GM23338 (cell line): ENCODE results near the gene ZFY. TPM values are rescaled to one million over a fixed set of nuclear protein-coding genes. Genes with fewer than 3 reads are reported as not detected.
A peak's percentile ranks its signal among the peaks of the same experiment; 100 is the strongest.
"Not testable (repeated sequence)": the region's sequence is repeated elsewhere in the genome, so short reads cannot be mapped to it uniquely, and the experiment has no call there.

Experiments used
- ATAC-seq: fragments of 200-7000 bp; cut with Tn5 transposase; 3 replicates; pipeline ENCODE4 v1.9.1; 2020
- DNase-seq: peaks from one replicate; pipeline ENCODE4 v3.0.0-alpha.2; 2015; ENCODE audit warnings: low spot score
- H2AFZ ChIP-seq: fragments of 200-600 bp; sonication (generic); 2 replicates; pipeline ENCODE4 v1.8.0; 2016; ENCODE audit warnings: antibody characterized with exemption, mild to moderate bottlenecking, moderate library complexity
- H3F3A ChIP-seq: fragments of 200-600 bp; sonication (generic); replicated peaks from 2 replicates; pipeline ENCODE4 v1.8.0; 2017; ENCODE audit warnings: antibody characterized with exemption, mixed run types, low read depth
- H3K27ac ChIP-seq: fragments of 200-600 bp; sonication (generic); 2 replicates; pipeline ENCODE4 v1.6.1; 2016; ENCODE audit warnings: low read depth
- H3K27me3 ChIP-seq: fragments of 200-600 bp; sonication (generic); 2 replicates; pipeline ENCODE4 v1.8.0; 2016; ENCODE audit warnings: mild to moderate bottlenecking, mixed run types, moderate library complexity; ENCODE audit not compliant: insufficient read depth
- H3K36me3 ChIP-seq: fragments of 200-600 bp; sonication (generic); 2 replicates; pipeline ENCODE4 v1.8.0; 2016; ENCODE audit warnings: mild to moderate bottlenecking; ENCODE audit not compliant: insufficient read depth
- H3K4me1 ChIP-seq: fragments of 200-600 bp; sonication (generic); 2 replicates; pipeline ENCODE4 v1.8.0; 2016; ENCODE audit warnings: mild to moderate bottlenecking, moderate library complexity; ENCODE audit not compliant: insufficient read depth
- H3K4me2 ChIP-seq: fragments of 200-600 bp; sonication (generic); 2 replicates; pipeline ENCODE4 v1.7.1; 2017; ENCODE audit warnings: mixed run types
- H3K4me3 ChIP-seq: fragments of 200-600 bp; sonication (generic); 2 replicates; pipeline ENCODE4 v1.6.1; 2016; ENCODE audit warnings: mixed run types
- H3K79me2 ChIP-seq: fragments of 200-600 bp; sonication (generic); replicated peaks from 2 replicates; pipeline ENCODE4 v1.8.0; 2017; ENCODE audit warnings: mild to moderate bottlenecking; ENCODE audit not compliant: insufficient read depth
- H3K9me2 ChIP-seq: fragments of 200-600 bp; sonication (generic); 2 replicates; pipeline ENCODE4 v1.8.0; 2017; ENCODE audit not compliant: insufficient read depth
- H4K20me1 ChIP-seq: fragments of 200-600 bp; sonication (generic); replicated peaks from 2 replicates; pipeline ENCODE4 v1.8.0; 2017; ENCODE audit warnings: mild to moderate bottlenecking; ENCODE audit not compliant: insufficient read depth
- H3K27ac Mint-ChIP-seq: 2 replicates; pipeline ENCODE4 v1.8.0; 2020; ENCODE audit warnings: inconsistent platforms, mild to moderate bottlenecking, moderate library complexity, mixed read lengths
- H3K27me3 Mint-ChIP-seq: 3 replicates; pipeline ENCODE4 v1.8.0; 2022; ENCODE audit warnings: low read depth, mild to moderate bottlenecking, moderate library complexity, mixed read lengths, inconsistent platforms; ENCODE audit not compliant: insufficient read depth, poor library complexity
- H3K36me3 Mint-ChIP-seq: 3 replicates; pipeline ENCODE4 v1.8.0; 2021; ENCODE audit warnings: low read depth, mild to moderate bottlenecking, inconsistent platforms, moderate library complexity, mixed read lengths
- H3K4me1 Mint-ChIP-seq: 3 replicates; pipeline ENCODE4 v1.8.0; 2020; ENCODE audit warnings: mild to moderate bottlenecking, inconsistent platforms, mixed read lengths
- H3K4me3 Mint-ChIP-seq: 3 replicates; pipeline ENCODE4 v1.8.0; 2021; ENCODE audit warnings: moderate library complexity, mild to moderate bottlenecking, inconsistent platforms, mixed read lengths
- H3K9me3 Mint-ChIP-seq: 3 replicates; pipeline ENCODE4 v1.8.0; 2020; ENCODE audit warnings: moderate library complexity, mild to moderate bottlenecking, inconsistent platforms, mixed read lengths
- CREB1 ChIP-seq: fragments of 250-450 bp; sonication (Bioruptor Pico); IDR thresholded peaks from 2 replicates; pipeline ENCODE4 v1.5.0; 2020; ENCODE audit warnings: low read depth, mild to moderate bottlenecking, moderate library complexity
- EZH2 ChIP-seq: fragments of 200-600 bp; sonication (generic); IDR thresholded peaks from one replicate; pipeline ENCODE4 v1.8.0; 2017; ENCODE audit warnings: antibody characterized with exemption, mild to moderate bottlenecking, low read depth; ENCODE audit not compliant: unreplicated experiment
- EZH2phosphoT487 ChIP-seq: fragments of 200-600 bp; sonication (generic); IDR thresholded peaks from one replicate; pipeline ENCODE4 v1.8.1; 2018; ENCODE audit warnings: antibody characterized with exemption; ENCODE audit not compliant: unreplicated experiment
- JUNB ChIP-seq: IDR thresholded peaks from one replicate; pipeline ENCODE4 v1.6.1; 2016; ENCODE audit warnings: antibody characterized with exemption; ENCODE audit not compliant: unreplicated experiment
- NANOG ChIP-seq: IDR thresholded peaks from 2 replicates; pipeline ENCODE4 v1.6.1; 2016; ENCODE audit warnings: antibody characterized with exemption, borderline replicate concordance
- POLR2AphosphoS5 ChIP-seq: IDR thresholded peaks from 2 replicates; pipeline ENCODE4 v1.6.1; 2016; ENCODE audit warnings: antibody characterized with exemption, low read depth
- ZNF114 ChIP-seq: fragments of 250-450 bp; sonication (Bioruptor Pico); IDR thresholded peaks from 2 replicates; pipeline ENCODE4 v1.5.0; 2020; ENCODE audit warnings: mild to moderate bottlenecking, moderate library complexity
- ZNF331 ChIP-seq: fragments of 250-450 bp; sonication (Bioruptor Pico); IDR thresholded peaks from 2 replicates; pipeline ENCODE4 v1.5.0; 2020; ENCODE audit warnings: low read depth, mild to moderate bottlenecking, moderate library complexity
- polyA plus RNA-seq: library from polyadenylated mRNA; unstranded; fragments of >200 nt; fragmentation: Nextera tagmentation; extraction: Ambion mirVana; gene quantifications from 2 replicates; pipeline ENCODE4 v1.2.1, GENCODE V29; 2016
- total RNA-seq: library from RNA; depleted of rRNA; stranded (reverse); fragments of >200 nt; shearing (Covaris generic); gene quantifications from 2 replicates; pipeline ENCODE4 v1.2.3, GENCODE V29; 2014
- TF ChIP-seq, protein P1 (sequence below), 2 experiments: fragments of 200-600 bp in 1 of 2; sonication (generic) in 1 of 2; conservative IDR thresholded peaks; 2 replicates each; pipeline versions ENCODE4 v1.5.1 to v1.6.1; 2016 to 2017; ENCODE audit warnings: antibody characterized with exemption in 2 of 2, low read depth in 2 of 2, mild to moderate bottlenecking in 2 of 2, moderate library complexity in 1 of 2
- TF ChIP-seq, protein P2 (sequence below): IDR thresholded peaks from one replicate; pipeline ENCODE4 v1.6.1; 2018; ENCODE audit warnings: antibody characterized with exemption; ENCODE audit not compliant: unreplicated experiment
- TF ChIP-seq, protein P3 (sequence below): IDR thresholded peaks from 2 replicates; pipeline ENCODE4 v1.6.1; 2016; ENCODE audit warnings: antibody characterized with exemption

Gene ZFY
- total and polyA plus RNA-seq, 2 experiments from 2014 or later: 4.5 to 9.4 TPM

DNA sequence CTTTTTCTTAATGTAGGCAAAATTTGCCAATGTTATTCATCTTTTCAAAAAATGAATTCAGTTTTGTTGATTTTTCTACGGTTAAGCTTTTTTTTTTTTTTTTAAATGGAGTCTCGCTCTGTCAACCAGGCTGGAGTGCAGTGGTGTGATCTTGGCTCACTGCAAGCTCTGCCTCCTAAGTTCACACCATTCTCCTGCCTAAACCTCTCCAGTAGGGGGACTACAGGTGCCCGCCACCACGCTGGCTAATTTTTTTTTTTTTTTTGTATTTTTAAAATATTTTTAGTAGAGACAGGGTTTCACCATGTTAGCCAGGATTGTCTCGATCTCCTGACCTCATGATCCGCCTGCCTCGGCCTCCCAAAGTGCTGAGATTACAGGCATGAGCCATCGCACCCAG, 52.0 kb downstream of the ZFY start:
- not testable (repeated sequence) for H3K36me3 Mint-ChIP-seq, H3K27ac ChIP-seq, H3K4me2 ChIP-seq, H3K4me1 ChIP-seq, H4K20me1 ChIP-seq, H3K36me3 ChIP-seq, H3K9me3 Mint-ChIP-seq, H3K27ac Mint-ChIP-seq, H3F3A ChIP-seq, H3K4me3 Mint-ChIP-seq, H3K9me2 ChIP-seq, ATAC-seq, H3K4me3 ChIP-seq, H3K27me3 Mint-ChIP-seq, H2AFZ ChIP-seq, H3K4me1 Mint-ChIP-seq, H3K79me2 ChIP-seq, H3K27me3 ChIP-seq
- DNase-seq: peak; percentile 5
- TF ChIP-seq, protein P1, sequence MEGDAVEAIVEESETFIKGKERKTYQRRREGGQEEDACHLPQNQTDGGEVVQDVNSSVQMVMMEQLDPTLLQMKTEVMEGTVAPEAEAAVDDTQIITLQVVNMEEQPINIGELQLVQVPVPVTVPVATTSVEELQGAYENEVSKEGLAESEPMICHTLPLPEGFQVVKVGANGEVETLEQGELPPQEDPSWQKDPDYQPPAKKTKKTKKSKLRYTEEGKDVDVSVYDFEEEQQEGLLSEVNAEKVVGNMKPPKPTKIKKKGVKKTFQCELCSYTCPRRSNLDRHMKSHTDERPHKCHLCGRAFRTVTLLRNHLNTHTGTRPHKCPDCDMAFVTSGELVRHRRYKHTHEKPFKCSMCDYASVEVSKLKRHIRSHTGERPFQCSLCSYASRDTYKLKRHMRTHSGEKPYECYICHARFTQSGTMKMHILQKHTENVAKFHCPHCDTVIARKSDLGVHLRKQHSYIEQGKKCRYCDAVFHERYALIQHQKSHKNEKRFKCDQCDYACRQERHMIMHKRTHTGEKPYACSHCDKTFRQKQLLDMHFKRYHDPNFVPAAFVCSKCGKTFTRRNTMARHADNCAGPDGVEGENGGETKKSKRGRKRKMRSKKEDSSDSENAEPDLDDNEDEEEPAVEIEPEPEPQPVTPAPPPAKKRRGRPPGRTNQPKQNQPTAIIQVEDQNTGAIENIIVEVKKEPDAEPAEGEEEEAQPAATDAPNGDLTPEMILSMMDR (conservative IDR thresholded peaks at IDR 0.05; ENCODE audit: low read depth in 2 of 2): peak in 1 of 2 experiments; percentile 26; a peak in 2 of 4 replicates

DNA sequence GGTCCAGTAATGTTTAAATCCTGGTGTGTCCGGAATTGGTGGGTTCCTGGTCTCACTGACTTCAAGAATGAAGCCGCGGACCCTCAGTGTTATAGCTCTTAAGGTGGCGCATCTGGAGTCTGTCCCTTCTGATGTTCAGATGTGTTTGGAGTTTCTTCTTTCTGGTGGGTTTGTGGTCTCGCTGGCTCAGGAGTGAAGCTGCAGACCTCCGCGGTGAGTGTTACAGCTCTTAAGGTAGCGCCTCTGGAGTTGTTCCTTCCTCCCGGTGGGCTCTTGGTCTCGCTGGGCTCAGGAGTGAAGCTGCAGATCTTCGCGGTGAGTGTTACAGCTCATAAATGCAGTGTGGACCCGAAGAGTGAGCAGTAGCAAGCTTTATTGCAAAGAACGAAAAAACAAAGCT, 62.2 kb downstream of the ZFY start:
- not testable (repeated sequence) for H2AFZ ChIP-seq, H3K27ac Mint-ChIP-seq, H3K4me3 ChIP-seq, H3K79me2 ChIP-seq, H3K4me1 ChIP-seq, H3K27me3 Mint-ChIP-seq, DNase-seq, H3K9me2 ChIP-seq, H3K36me3 Mint-ChIP-seq, H3F3A ChIP-seq, H3K27ac ChIP-seq, H3K27me3 ChIP-seq, H3K9me3 Mint-ChIP-seq, H3K4me3 Mint-ChIP-seq, H4K20me1 ChIP-seq, H3K36me3 ChIP-seq, ATAC-seq, H3K4me1 Mint-ChIP-seq, H3K4me2 ChIP-seq

DNA sequence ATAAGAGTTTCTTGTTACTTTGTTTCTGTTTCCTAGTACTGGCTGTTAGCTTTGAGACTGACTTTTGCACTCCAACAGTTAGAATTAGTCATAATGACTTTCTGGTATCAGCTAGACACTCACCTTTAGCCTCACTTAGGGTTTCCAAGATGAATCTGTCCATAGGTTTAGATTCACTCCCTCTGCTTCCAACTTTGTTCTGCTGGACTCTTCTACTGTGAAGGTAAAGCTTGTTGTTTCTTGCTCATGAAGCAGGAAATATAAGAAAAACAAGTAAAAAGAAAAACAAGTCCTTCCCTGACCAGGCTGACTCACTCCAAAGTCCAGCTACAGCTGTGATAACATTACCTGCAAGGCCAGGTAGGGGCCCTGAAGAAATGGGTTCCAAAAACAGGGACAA, 67.0 kb downstream of the ZFY start:
- no peaks in the 10 kb centered on the region for H3K36me3 Mint-ChIP-seq
- no peak overlapping the region for H3K27ac Mint-ChIP-seq
- H3K4me2 ChIP-seq: no peak overlapping the region
- TF ChIP-seq EZH2: no peak
- TF ChIP-seq EZH2phosphoT487: no peak
- no peak for TF ChIP-seq CREB1 (CRISPR knock-in tag)
- TF ChIP-seq, protein P2, sequence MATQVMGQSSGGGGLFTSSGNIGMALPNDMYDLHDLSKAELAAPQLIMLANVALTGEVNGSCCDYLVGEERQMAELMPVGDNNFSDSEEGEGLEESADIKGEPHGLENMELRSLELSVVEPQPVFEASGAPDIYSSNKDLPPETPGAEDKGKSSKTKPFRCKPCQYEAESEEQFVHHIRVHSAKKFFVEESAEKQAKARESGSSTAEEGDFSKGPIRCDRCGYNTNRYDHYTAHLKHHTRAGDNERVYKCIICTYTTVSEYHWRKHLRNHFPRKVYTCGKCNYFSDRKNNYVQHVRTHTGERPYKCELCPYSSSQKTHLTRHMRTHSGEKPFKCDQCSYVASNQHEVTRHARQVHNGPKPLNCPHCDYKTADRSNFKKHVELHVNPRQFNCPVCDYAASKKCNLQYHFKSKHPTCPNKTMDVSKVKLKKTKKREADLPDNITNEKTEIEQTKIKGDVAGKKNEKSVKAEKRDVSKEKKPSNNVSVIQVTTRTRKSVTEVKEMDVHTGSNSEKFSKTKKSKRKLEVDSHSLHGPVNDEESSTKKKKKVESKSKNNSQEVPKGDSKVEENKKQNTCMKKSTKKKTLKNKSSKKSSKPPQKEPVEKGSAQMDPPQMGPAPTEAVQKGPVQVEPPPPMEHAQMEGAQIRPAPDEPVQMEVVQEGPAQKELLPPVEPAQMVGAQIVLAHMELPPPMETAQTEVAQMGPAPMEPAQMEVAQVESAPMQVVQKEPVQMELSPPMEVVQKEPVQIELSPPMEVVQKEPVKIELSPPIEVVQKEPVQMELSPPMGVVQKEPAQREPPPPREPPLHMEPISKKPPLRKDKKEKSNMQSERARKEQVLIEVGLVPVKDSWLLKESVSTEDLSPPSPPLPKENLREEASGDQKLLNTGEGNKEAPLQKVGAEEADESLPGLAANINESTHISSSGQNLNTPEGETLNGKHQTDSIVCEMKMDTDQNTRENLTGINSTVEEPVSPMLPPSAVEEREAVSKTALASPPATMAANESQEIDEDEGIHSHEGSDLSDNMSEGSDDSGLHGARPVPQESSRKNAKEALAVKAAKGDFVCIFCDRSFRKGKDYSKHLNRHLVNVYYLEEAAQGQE: no peak
- TF ChIP-seq NANOG: no peak
- TF ChIP-seq ZNF331 (CRISPR knock-in tag): no peak
- TF ChIP-seq ZNF114 (CRISPR knock-in tag): no peak
- TF ChIP-seq POLR2AphosphoS5: no peak
- no peak for TF ChIP-seq JUNB
- TF ChIP-seq, protein P3, sequence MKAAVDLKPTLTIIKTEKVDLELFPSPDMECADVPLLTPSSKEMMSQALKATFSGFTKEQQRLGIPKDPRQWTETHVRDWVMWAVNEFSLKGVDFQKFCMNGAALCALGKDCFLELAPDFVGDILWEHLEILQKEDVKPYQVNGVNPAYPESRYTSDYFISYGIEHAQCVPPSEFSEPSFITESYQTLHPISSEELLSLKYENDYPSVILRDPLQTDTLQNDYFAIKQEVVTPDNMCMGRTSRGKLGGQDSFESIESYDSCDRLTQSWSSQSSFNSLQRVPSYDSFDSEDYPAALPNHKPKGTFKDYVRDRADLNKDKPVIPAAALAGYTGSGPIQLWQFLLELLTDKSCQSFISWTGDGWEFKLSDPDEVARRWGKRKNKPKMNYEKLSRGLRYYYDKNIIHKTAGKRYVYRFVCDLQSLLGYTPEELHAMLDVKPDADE: no peak

More for the DNA sequence above, 67.0 kb downstream of the ZFY start:
- Histone ChIP-seq H3K4me3 (no peak overlapping the region), H3K27ac (no peak overlapping the region), H3F3A (no peaks in the 10 kb centered on the region), H3K9me2 (no peaks in the 10 kb centered on the region), H4K20me1 (no peaks in the 10 kb centered on the region), H3K27me3 (no peaks in the 10 kb centered on the region), H2AFZ (no peak overlapping the region), H3K4me1 (peaks cover 8% of the 10 kb centered on the region; the same call in 1 of the 2 replicates), H3K79me2 (no peaks in the 10 kb centered on the region), H3K36me3 (no peaks in the 10 kb centered on the region)
- ATAC-seq (no peak), DNase-seq (no peak)
- no peaks in the 10 kb centered on the region; the same call in 2 of the 3 replicates for H3K9me3 Mint-ChIP-seq
- no peak overlapping the region for H3K4me3 Mint-ChIP-seq
- peaks cover 2% of the 10 kb centered on the region for H3K27me3 Mint-ChIP-seq
- peaks cover 18% of the 10 kb centered on the region for H3K4me1 Mint-ChIP-seq
